Activated B cell treated with CpG ODN at 0.5 μM for 24 hours (primary cell): ENCODE data around the gene LRRC4C. TPM values are rescaled to one million over a fixed set of nuclear protein-coding genes. Genes with fewer than 3 reads are reported as not detected.

Experiments used
- ATAC-seq: fragments of 200-7000 bp; cut with Tn5 transposase; one replicate; pipeline ENCODE4 v1.10.0; 2021; ENCODE audit warnings: low read depth, mild to moderate bottlenecking, moderate library complexity
- CTCF ChIA-PET: fragments of 350-600 bp; sonication (Branson Sonifier 250); formaldehyde crosslinking; loops from one replicate; lab custom pipeline; 2021; ENCODE audit warnings: antibody characterized with exemption; lab: Charles Lee
- POLR2A ChIA-PET: fragments of 350-600 bp; sonication (Branson Sonifier 250); formaldehyde crosslinking; loops from one replicate; lab custom pipeline; 2021; ENCODE audit warnings: antibody characterized with exemption; lab: Charles Lee
- DNase-seq: peaks from one replicate; pipeline ENCODE4 v3.0.0; 2022
- H3K27ac Mint-ChIP-seq: one replicate; pipeline ENCODE4 v1.8.0; 2020; ENCODE audit warnings: mixed read lengths
- H3K27me3 Mint-ChIP-seq: one replicate; pipeline ENCODE4 v1.8.0; 2021; ENCODE audit warnings: mixed read lengths
- H3K36me3 Mint-ChIP-seq: one replicate; pipeline ENCODE4 v1.8.0; 2021; ENCODE audit warnings: low read depth, mixed read lengths
- H3K4me1 Mint-ChIP-seq: one replicate; pipeline ENCODE4 v1.8.0; 2021; ENCODE audit warnings: mixed read lengths
- H3K4me3 Mint-ChIP-seq: one replicate; pipeline ENCODE4 v1.8.0; 2020; ENCODE audit warnings: mild to moderate bottlenecking, mixed read lengths
- H3K9me3 Mint-ChIP-seq: one replicate; pipeline ENCODE4 v1.8.0; 2020; ENCODE audit warnings: mixed read lengths
- CTCF ChIP-seq: fragments of 200-600 bp; IDR thresholded peaks from one replicate; pipeline ENCODE4 v1.8.0; 2022; ENCODE audit warnings: antibody characterized with exemption, mild to moderate bottlenecking
- intact Hi-C: fragments of 100-400 bp; cut with micrococcal nuclease; formaldehyde crosslinking; loops from one replicate; pipeline ENCODE4 v1.15.1; 2024
- total RNA-seq: library from RNA; stranded (reverse); gene quantifications from 2 replicates; pipeline ENCODE4 v1.2.3, GENCODE V29; 2022

The LRRC4C gene
- total RNA-seq, 1 donor from 2014 or later, result not detected

- Mint-ChIP-seq H3K36me3 (no peaks in the 10 kb centered on the region), H3K9me3 (peaks cover 4% of the 10 kb centered on the region), H3K27me3 (no peaks in the 10 kb centered on the region), H3K27ac (no peak overlapping the region), H3K4me1 (no peaks in the 10 kb centered on the region), H3K4me3 (no peak overlapping the region)
- DNase-seq (no peak), ATAC-seq (no peak)
- no peak for TF ChIP-seq CTCF
- CTCF ChIA-PET, result no interaction called here
- POLR2A ChIA-PET, result no interaction called here
- intact Hi-C loops, result no loop called here
Observed at GRCh38 chr11:40573254-40573891, 886.1 kb downstream of the LRRC4C start.

- no peak overlapping the region for H3K4me3 Mint-ChIP-seq
- DNase-seq, result no peak
- TF ChIP-seq CTCF, result no peak
- no peaks in the 10 kb centered on the region for H3K36me3 Mint-ChIP-seq
- intact Hi-C loops, result no loop called here
- ChIA-PET POLR2A (no interaction called here), CTCF (no interaction called here)
- no peaks in the 10 kb centered on the region for H3K27me3 Mint-ChIP-seq
- H3K27ac Mint-ChIP-seq, result no peak overlapping the region
- ATAC-seq, result no peak
- H3K9me3 Mint-ChIP-seq, result peaks cover 2% of the 10 kb centered on the region
- no peaks in the 10 kb centered on the region for H3K4me1 Mint-ChIP-seq
Observed at GRCh38 chr11:40569947-40570531, 889.4 kb downstream of the LRRC4C start.

- DNase-seq (no peak), ATAC-seq (no peak)
- Mint-ChIP-seq H3K27me3 (no peaks in the 10 kb centered on the region), H3K4me1 (no peaks in the 10 kb centered on the region), H3K36me3 (no peaks in the 10 kb centered on the region), H3K9me3 (peaks cover 2% of the 10 kb centered on the region), H3K4me3 (no peak overlapping the region), H3K27ac (no peak overlapping the region)
- ChIA-PET CTCF (no interaction called here), POLR2A (no interaction called here)
- TF ChIP-seq CTCF, result no peak
- intact Hi-C loops, result no loop called here
Observed at GRCh38 chr11:40567392-40567791, 892.1 kb downstream of the LRRC4C start.

- no peak for TF ChIP-seq CTCF
- H3K36me3 Mint-ChIP-seq, result no peaks in the 10 kb centered on the region
- DNase-seq (no peak), ATAC-seq (no peak)
- no peaks in the 10 kb centered on the region for H3K27me3 Mint-ChIP-seq
- H3K27ac Mint-ChIP-seq, result no peak overlapping the region
- CTCF ChIA-PET, result no interaction called here
- H3K4me3 Mint-ChIP-seq, result no peak overlapping the region
- peaks cover 8% of the 10 kb centered on the region for H3K9me3 Mint-ChIP-seq
- intact Hi-C loops, result no loop called here
- H3K4me1 Mint-ChIP-seq, result no peaks in the 10 kb centered on the region
- POLR2A ChIA-PET, result no interaction called here
Observed at GRCh38 chr11:40544162-40544561, 915.3 kb downstream of the LRRC4C start.

GRCh38 chr11:40542821-40543220 lies 916.6 kb downstream of the LRRC4C start:
- ChIA-PET CTCF (no interaction called here), POLR2A (no interaction called here)
- H3K36me3 Mint-ChIP-seq, result no peaks in the 10 kb centered on the region
- H3K4me1 Mint-ChIP-seq, result no peaks in the 10 kb centered on the region
- ATAC-seq (no peak), DNase-seq (no peak)
- H3K27me3 Mint-ChIP-seq, result no peaks in the 10 kb centered on the region
- intact Hi-C loops, result no loop called here
- peaks cover 5% of the 10 kb centered on the region for H3K9me3 Mint-ChIP-seq
- H3K4me3 Mint-ChIP-seq, result no peak overlapping the region
- H3K27ac Mint-ChIP-seq, result no peak overlapping the region
- TF ChIP-seq CTCF, result no peak
